ENCODE measurements around the gene LAMA4. TPM values are rescaled to one million over a fixed set of nuclear protein-coding genes. Genes with fewer than 3 reads are reported as not detected.

The LAMA4 gene
- total RNA-seq, 1 experiment from 2014 or later, result not detected

GRCh38 chr6:112086744-112087135 lies 167.6 kb downstream of the LAMA4 start:
- Mint-ChIP-seq H3K27me3 (ENCODE audit: insufficient read depth, unreplicated experiment) (peaks cover 10% of the 10 kb centered on the region), H3K36me3 (ENCODE audit: insufficient read depth, unreplicated experiment) (peaks cover 6% of the 10 kb centered on the region), H3K4me3 (ENCODE audit: unreplicated experiment) (no peak overlapping the region), H3K9me3 (ENCODE audit: unreplicated experiment) (no peaks in the 10 kb centered on the region), H3K27ac (ENCODE audit: unreplicated experiment) (no peak overlapping the region), H3K4me1 (ENCODE audit: low read depth, unreplicated experiment) (peaks cover 6% of the 10 kb centered on the region)
- POLR2A ChIA-PET, result interaction anchor here (0.6 kb wide), 2 partner anchors 56 to 604 kb away, joined by 3 to 5 read pairs; partner anchors contain the start of gene REV3L
- peak in 1 of 2 experiments; percentile 45 for DNase-seq
- TF ChIP-seq CTCF (IDR thresholded peaks at IDR 0.05; ENCODE audit: insufficient read depth in 1 of 2, low read depth in 1 of 2, low read length in 1 of 2, severe bottlenecking in 1 of 2, unreplicated experiment in 1 of 2), result peak in 1 of 2 experiments; percentile 19
- H3K36me3 ChIP-seq (ENCODE audit: control insufficient read depth, insufficient read depth, low read length), result no peaks in the 10 kb centered on the region
- H3K4me3 ChIP-seq (ENCODE audit: low read depth, low read length), result peak overlapping the region; percentile 77
- no peaks in the 10 kb centered on the region; the same call in 1 of the 2 replicates for H3K27me3 ChIP-seq (replicated peaks; ENCODE audit: control insufficient read depth, insufficient read depth, low read length)
- TSS peak; percentile 45 for BruUV-seq (replicated peaks)
- H3K4me1 ChIP-seq, result peaks cover 3% of the 10 kb centered on the region; the same call in 1 of the 2 replicates
- H3K9me3 ChIP-seq, result no peaks in the 10 kb centered on the region
- intact Hi-C loops (cut with micrococcal nuclease; ENCODE audit: unreplicated experiment), result loop anchor here (1.0 kb wide), 1 partner anchor 77 kb away; no protein-coding TSS in a partner anchor
- CTCF ChIA-PET, result interaction anchor here (1.1 to 2.0 kb wide), 3 partner anchors 12 to 76 kb away, joined by 4 to 16 read pairs (median 5); no protein-coding TSS in a partner anchor

- Histone ChIP-seq H3K4me1 (peaks cover 3% of the 10 kb centered on the region; the same call in 1 of the 2 replicates), H3K36me3 (ENCODE audit: control insufficient read depth, insufficient read depth, low read length) (no peaks in the 10 kb centered on the region), H3K9me3 (no peaks in the 10 kb centered on the region), H3K27me3 (replicated peaks; ENCODE audit: control insufficient read depth, insufficient read depth, low read length) (no peaks in the 10 kb centered on the region; the same call in 1 of the 2 replicates), H3K4me3 (ENCODE audit: low read depth, low read length) (no peak overlapping the region)
- no peak for DNase-seq
- Mint-ChIP-seq H3K36me3 (ENCODE audit: insufficient read depth, unreplicated experiment) (peaks cover 6% of the 10 kb centered on the region), H3K27ac (ENCODE audit: unreplicated experiment) (no peak overlapping the region), H3K4me1 (ENCODE audit: low read depth, unreplicated experiment) (peaks cover 6% of the 10 kb centered on the region), H3K4me3 (ENCODE audit: unreplicated experiment) (peak overlapping the region; percentile 19), H3K27me3 (ENCODE audit: insufficient read depth, unreplicated experiment) (peaks cover 10% of the 10 kb centered on the region), H3K9me3 (ENCODE audit: unreplicated experiment) (no peaks in the 10 kb centered on the region)
- no TSS peak for BruUV-seq (replicated peaks)
- CTCF ChIA-PET, result interaction anchor here (2.0 kb wide), 1 partner anchor 78 kb away, joined by 16 read pairs; no protein-coding TSS in a partner anchor
- POLR2A ChIA-PET, result no interaction called here
- intact Hi-C loops (cut with micrococcal nuclease; ENCODE audit: unreplicated experiment), result loop anchor here (1.0 kb wide), 1 partner anchor 78 kb away; no protein-coding TSS in a partner anchor
- TF ChIP-seq CTCF (IDR thresholded peaks at IDR 0.05; ENCODE audit: insufficient read depth in 1 of 2, low read depth in 1 of 2, low read length in 1 of 2, severe bottlenecking in 1 of 2, unreplicated experiment in 1 of 2), result no peak
These were observed 168.9 kb downstream of the LAMA4 start for GRCh38 chr6:112085286-112086065.

GRCh38 chr6:112081569-112081968 lies 172.8 kb downstream of the LAMA4 start:
- intact Hi-C loops (cut with micrococcal nuclease; ENCODE audit: unreplicated experiment), result no loop called here
- H3K27me3 ChIP-seq (replicated peaks; ENCODE audit: control insufficient read depth, insufficient read depth, low read length), result no peaks in the 10 kb centered on the region
- H3K36me3 Mint-ChIP-seq (ENCODE audit: insufficient read depth, unreplicated experiment), result peaks cover 12% of the 10 kb centered on the region
- BruUV-seq (replicated peaks), result no TSS peak
- H3K9me3 ChIP-seq, result no peaks in the 10 kb centered on the region
- ChIA-PET POLR2A (interaction anchor here (0.7 kb wide), 1 partner anchor 338 kb away, joined by 8 read pairs; no protein-coding TSS in a partner anchor), CTCF (no interaction called here)
- peaks cover 3% of the 10 kb centered on the region; the same call in 1 of the 2 replicates for H3K4me1 ChIP-seq
- no peaks in the 10 kb centered on the region for H3K36me3 ChIP-seq (ENCODE audit: control insufficient read depth, insufficient read depth, low read length)
- DNase-seq, result no peak
- no peak overlapping the region for H3K4me3 ChIP-seq (ENCODE audit: low read depth, low read length)
- H3K27me3 Mint-ChIP-seq (ENCODE audit: insufficient read depth, unreplicated experiment), result no peaks in the 10 kb centered on the region
- H3K27ac Mint-ChIP-seq (ENCODE audit: unreplicated experiment), result no peak overlapping the region
- H3K9me3 Mint-ChIP-seq (ENCODE audit: unreplicated experiment), result no peaks in the 10 kb centered on the region
- H3K4me1 Mint-ChIP-seq (ENCODE audit: low read depth, unreplicated experiment), result peaks cover 6% of the 10 kb centered on the region
- no peak for TF ChIP-seq CTCF (IDR thresholded peaks at IDR 0.05; ENCODE audit: insufficient read depth in 1 of 2, low read depth in 1 of 2, low read length in 1 of 2, severe bottlenecking in 1 of 2, unreplicated experiment in 1 of 2)
- no peak overlapping the region for H3K4me3 Mint-ChIP-seq (ENCODE audit: unreplicated experiment)

All from Caco-2 (cell line).